GM20000 (cell line): ENCODE results near the gene SLC6A8.

Experiments used
- DNase-seq: peaks from one replicate; pipeline ENCODE4 v3.0.0; 2012; ENCODE audit warnings: low spot score
- TF ChIP-seq, protein P1 (sequence below): IDR thresholded peaks from 2 replicates; pipeline ENCODE4 v1.5.1; 2012; ENCODE audit warnings: mild to moderate bottlenecking, control low read depth; ENCODE audit errors: extremely low read depth, missing control alignments

SLC6A8 gene

GRCh38 chrX:153723351-153724251 is 35.9 kb downstream of the SLC6A8 start:
- TF ChIP-seq, protein P1, sequence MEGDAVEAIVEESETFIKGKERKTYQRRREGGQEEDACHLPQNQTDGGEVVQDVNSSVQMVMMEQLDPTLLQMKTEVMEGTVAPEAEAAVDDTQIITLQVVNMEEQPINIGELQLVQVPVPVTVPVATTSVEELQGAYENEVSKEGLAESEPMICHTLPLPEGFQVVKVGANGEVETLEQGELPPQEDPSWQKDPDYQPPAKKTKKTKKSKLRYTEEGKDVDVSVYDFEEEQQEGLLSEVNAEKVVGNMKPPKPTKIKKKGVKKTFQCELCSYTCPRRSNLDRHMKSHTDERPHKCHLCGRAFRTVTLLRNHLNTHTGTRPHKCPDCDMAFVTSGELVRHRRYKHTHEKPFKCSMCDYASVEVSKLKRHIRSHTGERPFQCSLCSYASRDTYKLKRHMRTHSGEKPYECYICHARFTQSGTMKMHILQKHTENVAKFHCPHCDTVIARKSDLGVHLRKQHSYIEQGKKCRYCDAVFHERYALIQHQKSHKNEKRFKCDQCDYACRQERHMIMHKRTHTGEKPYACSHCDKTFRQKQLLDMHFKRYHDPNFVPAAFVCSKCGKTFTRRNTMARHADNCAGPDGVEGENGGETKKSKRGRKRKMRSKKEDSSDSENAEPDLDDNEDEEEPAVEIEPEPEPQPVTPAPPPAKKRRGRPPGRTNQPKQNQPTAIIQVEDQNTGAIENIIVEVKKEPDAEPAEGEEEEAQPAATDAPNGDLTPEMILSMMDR: peak; percentile 22
- peak; percentile 74 for DNase-seq

DNA sequence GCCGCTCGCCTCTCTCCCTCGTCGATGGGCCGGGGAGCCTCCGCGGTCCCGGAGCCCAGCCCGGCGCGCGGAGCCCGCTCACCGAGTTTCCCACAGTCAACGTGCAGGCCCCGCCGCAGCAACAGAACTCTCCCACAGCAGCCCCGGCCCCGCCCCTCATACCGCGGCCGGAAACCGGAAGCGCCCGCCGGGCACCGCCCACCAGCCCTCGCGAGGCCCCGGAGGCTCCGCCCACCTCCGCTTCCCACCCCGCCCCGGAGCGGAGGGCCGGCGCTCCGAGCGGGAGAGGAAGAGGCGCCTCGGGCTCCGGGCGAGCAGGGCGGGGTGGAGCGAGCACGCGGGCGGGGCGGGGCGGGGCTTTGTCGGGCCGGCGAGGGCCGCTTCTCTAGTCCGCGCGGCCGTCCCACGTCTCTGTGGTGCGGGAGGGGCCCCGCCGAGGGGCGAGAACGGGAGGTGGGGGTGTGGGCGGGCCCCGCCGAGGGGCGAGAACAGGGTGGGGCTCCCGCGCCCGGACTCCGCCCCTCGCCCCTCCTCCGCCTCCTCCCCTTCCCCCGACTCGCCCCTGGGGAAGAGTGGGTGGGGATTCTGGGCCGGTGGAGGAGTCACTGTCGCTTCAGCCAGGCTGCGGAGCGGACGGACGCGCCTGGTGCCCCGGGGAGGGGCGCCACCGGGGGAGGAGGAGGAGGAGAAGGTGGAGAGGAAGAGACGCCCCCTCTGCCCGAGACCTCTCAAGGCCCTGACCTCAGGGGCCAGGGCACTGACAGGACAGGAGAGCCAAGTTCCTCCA is 36.7 kb downstream of the SLC6A8 start, which contains the start of the genes ABCD1 and BCAP31:
Gene ABCD1, plus strand, starts transcription at position 605 of the 787 bp plus-strand sequence. CDS start 411 bp downstream, outside the sequence.
Gene BCAP31, minus strand, starts transcription at position 136 of the 787 bp plus-strand sequence. CDS start 1,143 bp downstream, outside the sequence.
- TF ChIP-seq, protein P1: no peak
- DNase-seq: peak; percentile 97

- TF ChIP-seq, protein P1: no peak
- DNase-seq: peak; percentile 53
These were observed 37.5 kb downstream of the SLC6A8 start for GRCh38 chrX:153725039-153725831.

- TF ChIP-seq, protein P1: no peak
- no peak for DNase-seq
These were observed 38.1 kb downstream of the SLC6A8 start for GRCh38 chrX:153725832-153726285.

DNA sequence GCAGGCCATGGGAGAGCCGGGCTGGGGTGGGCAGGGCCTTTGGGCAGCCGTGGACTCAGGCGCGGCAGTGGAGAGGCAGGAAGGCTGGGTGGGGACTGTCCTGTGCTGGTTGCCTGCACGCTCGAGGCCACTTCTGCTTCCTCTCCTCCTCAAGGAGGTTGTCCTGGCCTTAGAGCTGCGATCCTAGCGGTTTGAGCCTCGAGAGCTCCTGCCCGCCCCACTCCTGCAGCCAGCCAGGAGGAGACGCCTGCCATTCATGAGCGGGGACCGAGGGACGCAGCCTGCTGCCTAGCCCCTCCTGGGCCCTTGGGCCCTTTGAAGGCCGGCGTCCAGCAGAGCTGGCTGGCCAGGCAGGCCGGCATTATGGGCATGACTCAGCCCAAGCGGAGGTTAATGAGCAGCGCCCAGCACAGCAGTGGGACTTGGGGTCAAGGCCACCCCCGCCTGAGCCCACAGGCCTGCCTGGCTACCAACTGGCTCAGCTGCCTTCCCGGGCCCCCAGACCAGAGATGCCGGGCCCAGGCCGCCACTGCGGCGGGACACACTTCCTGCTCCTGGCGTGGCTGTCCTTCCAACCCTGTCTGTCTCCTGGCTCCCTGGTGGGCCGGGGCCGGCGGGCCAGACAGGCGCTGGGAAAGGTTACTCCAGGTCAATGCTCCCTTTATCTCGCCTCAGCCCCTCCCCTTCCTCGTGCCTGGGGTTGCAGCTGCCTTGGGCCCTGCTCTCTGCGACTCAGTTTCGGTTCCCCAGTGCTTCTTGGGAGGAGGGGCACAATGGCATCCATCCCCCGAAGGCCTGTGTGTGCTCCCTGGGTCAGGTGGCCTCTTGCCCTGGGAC is 38.8 kb downstream of the SLC6A8 start:
- DNase-seq: peak; percentile 84
- TF ChIP-seq, protein P1: no peak
